Fibroblast of lung (primary cell): ENCODE results near the gene MBOAT7.
"Not testable (repeated sequence)": the region's sequence is repeated elsewhere in the genome, so short reads cannot be mapped to it uniquely, and the experiment has no call there.

Experiments used
- CTCF ChIP-seq, 2 donors: IDR thresholded peaks in 1 of 2; conservative IDR thresholded peaks in 1 of 2; 1 replicate in 1 of 2; 2 replicates in 1 of 2; pipeline ENCODE4 v1.5.1; 2011 to 2012; ENCODE audit warnings: low read length in 2 of 2, control low read depth in 1 of 2, inconsistent platforms in 1 of 2, low read depth in 1 of 2, mild to moderate bottlenecking in 1 of 2
- EZH2 ChIP-seq: IDR thresholded peaks from 2 replicates; pipeline ENCODE4 v1.5.1; 2012; ENCODE audit warnings: low read length, control low read depth, mild to moderate bottlenecking; ENCODE audit errors: missing control alignments

GRCh38 chr19:54217517-54218247 lies 28.3 kb upstream of the MBOAT7 start:
- not testable (repeated sequence) for TF ChIP-seq EZH2; CTCF (conservative IDR thresholded peaks at IDR 0.05 in 1 of 2, IDR thresholded peaks at IDR 0.05 in 1 of 2; ENCODE audit: low read depth in 1 of 2, low read length in 2 of 2)
